Measurements from ENCODE around the gene RPS15. TPM values are rescaled to one million over a fixed set of nuclear protein-coding genes. Genes with fewer than 3 reads are reported as not detected.

RPS15 gene
- total RNA-seq, 1 donor from 2014 or later: 3,906 TPM

- Histone ChIP-seq H3K4me1 (peaks cover 41% of the 10 kb centered on the region), H3K4me3 (no peak overlapping the region)
- intact Hi-C loops (cut with DNase I): no loop called here
Observed at GRCh38 chr19:1465191-1466016, 27.2 kb downstream of the RPS15 start.

GRCh38 chr19:1466018-1466460, 27.8 kb downstream of the RPS15 start:
- DNase-seq (ENCODE audit: extremely low spot score in 2 of 2): no peak
- Histone ChIP-seq H3K9me3 (no peaks in the 10 kb centered on the region), H3K36me3 (no peaks in the 10 kb centered on the region), H3K4me3 (no peak overlapping the region), H3K27ac (no peak overlapping the region), H3K4me1 (peaks cover 47% of the 10 kb centered on the region), H3K27me3 (no peaks in the 10 kb centered on the region)
- intact Hi-C loops (cut with DNase I): no loop called here
- TF ChIP-seq POLR2A (IDR thresholded peaks at IDR 0.05): no peak

More at GRCh38 chr19:1465191-1466016, 27.2 kb downstream of the RPS15 start:
- Histone ChIP-seq H3K9me3 (no peaks in the 10 kb centered on the region), H3K36me3 (no peaks in the 10 kb centered on the region), H3K27ac (no peak overlapping the region), H3K27me3 (no peaks in the 10 kb centered on the region)
- DNase-seq (ENCODE audit: extremely low spot score in 2 of 2): no peak
- no peak for TF ChIP-seq CTCF (IDR thresholded peaks at IDR 0.05)
- TF ChIP-seq POLR2A (IDR thresholded peaks at IDR 0.05): no peak
- TF ChIP-seq POLR2AphosphoS5 (IDR thresholded peaks at IDR 0.05; ENCODE audit: insufficient read depth in 1 of 2, low read depth in 1 of 2): no peak

GRCh38 chr19:1466461-1467214, 28.4 kb downstream of the RPS15 start:
- Histone ChIP-seq H3K27ac (no peak overlapping the region), H3K9me3 (no peaks in the 10 kb centered on the region), H3K4me1 (peaks cover 53% of the 10 kb centered on the region), H3K36me3 (no peaks in the 10 kb centered on the region), H3K4me3 (no peak overlapping the region), H3K27me3 (no peaks in the 10 kb centered on the region)
- intact Hi-C loops (cut with DNase I): no loop called here
- TF ChIP-seq CTCF (IDR thresholded peaks at IDR 0.05) (no peak), POLR2AphosphoS5 (IDR thresholded peaks at IDR 0.05; ENCODE audit: insufficient read depth in 1 of 2, low read depth in 1 of 2) (no peak), POLR2A (IDR thresholded peaks at IDR 0.05) (no peak)
- DNase-seq (ENCODE audit: extremely low spot score in 2 of 2): no peak

GRCh38 chr19:1467215-1467489, 29.0 kb downstream of the RPS15 start:
- no peak for DNase-seq (ENCODE audit: extremely low spot score in 2 of 2)
- intact Hi-C loops (cut with DNase I): no loop called here
- peaks cover 58% of the 10 kb centered on the region for H3K4me1 ChIP-seq
- no peak overlapping the region for H3K27ac ChIP-seq
- TF ChIP-seq POLR2AphosphoS5 (IDR thresholded peaks at IDR 0.05; ENCODE audit: insufficient read depth in 1 of 2, low read depth in 1 of 2) (no peak), POLR2A (IDR thresholded peaks at IDR 0.05) (no peak), CTCF (IDR thresholded peaks at IDR 0.05) (no peak)
- no peaks in the 10 kb centered on the region for H3K36me3 ChIP-seq
- H3K4me3 ChIP-seq: no peak overlapping the region
- H3K9me3 ChIP-seq: no peaks in the 10 kb centered on the region
- H3K27me3 ChIP-seq: peaks cover 2% of the 10 kb centered on the region

- DNase-seq (ENCODE audit: extremely low spot score in 2 of 2): no peak
- Histone ChIP-seq H3K4me1 (peaks cover 60% of the 10 kb centered on the region), H3K4me3 (no peak overlapping the region)
Observed at GRCh38 chr19:1467490-1468273, 29.5 kb downstream of the RPS15 start.

More at GRCh38 chr19:1467490-1468273, 29.5 kb downstream of the RPS15 start:
- H3K9me3 ChIP-seq: no peaks in the 10 kb centered on the region
- H3K27ac ChIP-seq: no peak overlapping the region
- TF ChIP-seq POLR2AphosphoS5 (IDR thresholded peaks at IDR 0.05; ENCODE audit: insufficient read depth in 1 of 2, low read depth in 1 of 2): no peak
- TF ChIP-seq POLR2A (IDR thresholded peaks at IDR 0.05): no peak
- no peak for TF ChIP-seq CTCF (IDR thresholded peaks at IDR 0.05)
- H3K27me3 ChIP-seq: peaks cover 4% of the 10 kb centered on the region
- intact Hi-C loops (cut with DNase I): no loop called here
- H3K36me3 ChIP-seq: no peaks in the 10 kb centered on the region
